ENCODE measurements around the gene NOTCH2.
"Not testable (repeated sequence)": the region's sequence is repeated elsewhere in the genome, so short reads cannot be mapped to it uniquely, and the experiment has no call there.

NOTCH2 gene

GRCh38 chr1:120101593-120101992 is 32.1 kb upstream of the NOTCH2 start:
- H3K27ac ChIP-seq; H3K4me3 ChIP-seq (ENCODE audit: low read depth, low read length); H3K79me2 ChIP-seq; H3K36me3 ChIP-seq (ENCODE audit: control insufficient read depth, insufficient read depth, low read length); H3K27me3 ChIP-seq (ENCODE audit: control insufficient read depth, insufficient read depth, low read length); H2AFZ ChIP-seq; H3K4me2 ChIP-seq (ENCODE audit: low read length); H3K4me1 ChIP-seq; H3K9me3 ChIP-seq (ENCODE audit: control insufficient read depth, low read length); H3K9ac ChIP-seq: not testable (repeated sequence)

- H3K79me2 ChIP-seq; H3K9ac ChIP-seq; H2AFZ ChIP-seq; H3K36me3 ChIP-seq (ENCODE audit: control insufficient read depth, insufficient read depth, low read length); H3K9me3 ChIP-seq (ENCODE audit: control insufficient read depth, low read length); H3K4me2 ChIP-seq (ENCODE audit: low read length); H3K4me3 ChIP-seq (ENCODE audit: low read depth, low read length); H3K27me3 ChIP-seq (ENCODE audit: control insufficient read depth, insufficient read depth, low read length); H3K27ac ChIP-seq; H3K4me1 ChIP-seq: not testable (repeated sequence)
Observed at GRCh38 chr1:120100590-120100989, 31.1 kb upstream of the NOTCH2 start.

- H3K9ac ChIP-seq; H3K36me3 ChIP-seq (ENCODE audit: control insufficient read depth, insufficient read depth, low read length); H2AFZ ChIP-seq; H3K9me3 ChIP-seq (ENCODE audit: control insufficient read depth, low read length); H3K79me2 ChIP-seq; H3K27me3 ChIP-seq (ENCODE audit: control insufficient read depth, insufficient read depth, low read length); H3K4me3 ChIP-seq (ENCODE audit: low read depth, low read length); H3K4me1 ChIP-seq; H3K27ac ChIP-seq; H3K4me2 ChIP-seq (ENCODE audit: low read length): not testable (repeated sequence)
Observed at GRCh38 chr1:120098986-120099759, 29.7 kb upstream of the NOTCH2 start.

- not testable (repeated sequence) for H3K4me1 ChIP-seq; H3K4me2 ChIP-seq (ENCODE audit: low read length); H3K36me3 ChIP-seq (ENCODE audit: control insufficient read depth, insufficient read depth, low read length); H3K27ac ChIP-seq; H3K4me3 ChIP-seq (ENCODE audit: low read depth, low read length); H2AFZ ChIP-seq; H3K79me2 ChIP-seq; H3K9ac ChIP-seq; H3K9me3 ChIP-seq (ENCODE audit: control insufficient read depth, low read length); H3K27me3 ChIP-seq (ENCODE audit: control insufficient read depth, insufficient read depth, low read length)
Observed at GRCh38 chr1:120096981-120097545, 27.6 kb upstream of the NOTCH2 start.

GRCh38 chr1:120093548-120094181 is 24.2 kb upstream of the NOTCH2 start:
- H3K27ac ChIP-seq = not testable (repeated sequence)

GRCh38 chr1:120092232-120093218 is 23.1 kb upstream of the NOTCH2 start:
- H3K27me3 ChIP-seq (ENCODE audit: control insufficient read depth, insufficient read depth, low read length); H3K4me3 ChIP-seq (ENCODE audit: low read depth, low read length); H3K9me3 ChIP-seq (ENCODE audit: control insufficient read depth, low read length); H3K36me3 ChIP-seq (ENCODE audit: control insufficient read depth, insufficient read depth, low read length); H2AFZ ChIP-seq; H3K4me1 ChIP-seq; H3K27ac ChIP-seq; H3K4me2 ChIP-seq (ENCODE audit: low read length); H3K79me2 ChIP-seq; H3K9ac ChIP-seq: not testable (repeated sequence)

More at GRCh38 chr1:120093548-120094181, 24.2 kb upstream of the NOTCH2 start:
- H3K36me3 ChIP-seq (ENCODE audit: control insufficient read depth, insufficient read depth, low read length); H2AFZ ChIP-seq; H3K9me3 ChIP-seq (ENCODE audit: control insufficient read depth, low read length); H3K9ac ChIP-seq; H3K4me1 ChIP-seq; H3K4me2 ChIP-seq (ENCODE audit: low read length); H3K27me3 ChIP-seq (ENCODE audit: control insufficient read depth, insufficient read depth, low read length); H3K79me2 ChIP-seq; H3K4me3 ChIP-seq (ENCODE audit: low read depth, low read length): not testable (repeated sequence)

GRCh38 chr1:120090830-120091229 is 21.4 kb upstream of the NOTCH2 start:
- not testable (repeated sequence) for H3K4me2 ChIP-seq (ENCODE audit: low read length); H3K9me3 ChIP-seq (ENCODE audit: control insufficient read depth, low read length); H3K27ac ChIP-seq; H3K36me3 ChIP-seq (ENCODE audit: control insufficient read depth, insufficient read depth, low read length); H3K27me3 ChIP-seq (ENCODE audit: control insufficient read depth, insufficient read depth, low read length); H3K4me1 ChIP-seq; H3K4me3 ChIP-seq (ENCODE audit: low read depth, low read length); H3K79me2 ChIP-seq; H2AFZ ChIP-seq; H3K9ac ChIP-seq

GRCh38 chr1:120087959-120088358 is 18.5 kb upstream of the NOTCH2 start:
- not testable (repeated sequence) for H3K4me3 ChIP-seq (ENCODE audit: low read depth, low read length); H3K36me3 ChIP-seq (ENCODE audit: control insufficient read depth, insufficient read depth, low read length); H3K9me3 ChIP-seq (ENCODE audit: control insufficient read depth, low read length); H2AFZ ChIP-seq; H3K9ac ChIP-seq; H3K4me1 ChIP-seq; H3K27ac ChIP-seq; H3K27me3 ChIP-seq (ENCODE audit: control insufficient read depth, insufficient read depth, low read length); H3K4me2 ChIP-seq (ENCODE audit: low read length); H3K79me2 ChIP-seq

- not testable (repeated sequence) for H2AFZ ChIP-seq; H3K27ac ChIP-seq; H3K79me2 ChIP-seq; H3K4me3 ChIP-seq (ENCODE audit: low read depth, low read length); H3K9ac ChIP-seq; H3K27me3 ChIP-seq (ENCODE audit: control insufficient read depth, insufficient read depth, low read length); H3K36me3 ChIP-seq (ENCODE audit: control insufficient read depth, insufficient read depth, low read length); H3K4me1 ChIP-seq; H3K9me3 ChIP-seq (ENCODE audit: control insufficient read depth, low read length); H3K4me2 ChIP-seq (ENCODE audit: low read length)
Observed at GRCh38 chr1:120069920-120070214, 405 bp upstream of the NOTCH2 start.

- Histone ChIP-seq H3K4me3 (ENCODE audit: low read depth, low read length) (peak overlapping the region; percentile 42), H2AFZ (peak overlapping the region; percentile 60)
- H3K4me2 ChIP-seq (ENCODE audit: low read length); H3K36me3 ChIP-seq (ENCODE audit: control insufficient read depth, insufficient read depth, low read length); H3K9ac ChIP-seq; H3K9me3 ChIP-seq (ENCODE audit: control insufficient read depth, low read length); H3K27me3 ChIP-seq (ENCODE audit: control insufficient read depth, insufficient read depth, low read length); H3K4me1 ChIP-seq; H3K27ac ChIP-seq; H3K79me2 ChIP-seq: not testable (repeated sequence)
Observed at GRCh38 chr1:120068683-120069066, 787 bp downstream of the NOTCH2 start.

Data from parathyroid adenoma (tissue), 2 donors.